Endothelial cell of umbilical vein (primary cell): ENCODE data around the gene PRIM2. TPM values are rescaled to one million over a fixed set of nuclear protein-coding genes. Genes with fewer than 3 reads are reported as not detected.
"Not testable (repeated sequence)": the region's sequence is repeated elsewhere in the genome, so short reads cannot be mapped to it uniquely, and the experiment has no call there.

Experiments used
- BruUV-seq: library from RNA; stranded (reverse); fragments of 400-500 nt; replicated peaks from 2 replicates; lab custom pipeline; 2021; lab: Mats Ljungman, UMichigan
- CTCF ChIA-PET: fragments of 300-600, 350-600 bp; sonication (Branson Sonifier 250); formaldehyde crosslinking; loops from one replicate; lab custom pipeline; 2021; ENCODE audit warnings: antibody characterized with exemption, inconsistent platforms; lab: Charles Lee
- POLR2A ChIA-PET: fragments of 300-600, 350-600 bp; sonication (Branson Sonifier 250); formaldehyde crosslinking; loops from one replicate; lab custom pipeline; 2021; ENCODE audit warnings: antibody characterized with exemption, inconsistent platforms; lab: Charles Lee
- DNase-seq: peaks from one replicate; pipeline ENCODE4 v3.0.0-alpha.2; 2011; ENCODE audit warnings: low read depth, low spot score
- FAIRE-seq: peaks from 2 replicates; lab custom pipeline; 2011; peaks lifted over from hg19 to GRCh38; lab: Jason Lieb, UNC
- H2AFZ ChIP-seq: 2 replicates; pipeline ENCODE4 v1.6.0; 2012; ENCODE audit warnings: low read depth, low read length, control low read depth, inconsistent platforms
- H3K27ac ChIP-seq: 2 replicates; pipeline ENCODE4 v1.5.1; 2011; ENCODE audit warnings: low read depth, mild to moderate bottlenecking, control low read depth, low read length, moderate library complexity; ENCODE audit not compliant: insufficient read depth
- H3K27me3 ChIP-seq, 2 experiments: 2 replicates each; pipeline versions ENCODE4 v1.6.0 to v1.6.1; 2011; ENCODE audit warnings: low read length in 2 of 2, mixed read lengths in 1 of 2; ENCODE audit not compliant: control insufficient read depth in 2 of 2, insufficient read depth in 2 of 2
- H3K36me3 ChIP-seq, 2 experiments: 2 replicates in 1 of 2; 3 replicates in 1 of 2; pipeline ENCODE4 v1.5.1; 2011; ENCODE audit warnings: low read length in 2 of 2, mild to moderate bottlenecking in 1 of 2, moderate library complexity in 1 of 2; ENCODE audit not compliant: control insufficient read depth in 2 of 2, insufficient read depth in 2 of 2; ENCODE audit errors: extremely low read depth in 1 of 2
- H3K4me1 ChIP-seq: 3 replicates; pipeline ENCODE4 v1.5.1; 2011; ENCODE audit warnings: mild to moderate bottlenecking, low read length; ENCODE audit not compliant: control insufficient read depth, insufficient read depth; ENCODE audit errors: extremely low read depth
- H3K4me2 ChIP-seq: 2 replicates; pipeline ENCODE4 v1.6.1; 2011; ENCODE audit warnings: low read length, control low read depth, mixed read lengths; ENCODE audit not compliant: insufficient read depth
- H3K4me3 ChIP-seq, 3 experiments: fragments of 200-600 bp in 1 of 3; sonication (generic), shearing (Covaris generic) in 1 of 3; replicated peaks in 1 of 3; 2 replicates each; pipeline ENCODE4 v1.5.1; 2011 to 2016; ENCODE audit warnings: control low read depth in 3 of 3, low read length in 3 of 3, mild to moderate bottlenecking in 2 of 3, inconsistent platforms in 1 of 3, low read depth in 1 of 3, moderate library complexity in 1 of 3; ENCODE audit not compliant: insufficient read depth in 1 of 3
- H3K79me2 ChIP-seq: 2 replicates; pipeline ENCODE4 v1.6.0; 2012; ENCODE audit warnings: low read length, inconsistent platforms; ENCODE audit not compliant: control insufficient read depth, insufficient read depth
- H3K9ac ChIP-seq: replicated peaks from 2 replicates; pipeline ENCODE3; 2011; ENCODE audit warnings: low read length, control low read depth; ENCODE audit not compliant: insufficient read depth; ENCODE audit errors: extremely low read depth
- H3K9me1 ChIP-seq: replicated peaks from 3 replicates; pipeline ENCODE4 v1.6.0; 2011; ENCODE audit warnings: mild to moderate bottlenecking, low read length; ENCODE audit not compliant: control insufficient read depth, insufficient read depth; ENCODE audit errors: extremely low read depth
- H3K9me3 ChIP-seq: replicated peaks from 2 replicates; pipeline ENCODE4 v1.5.1; 2012; ENCODE audit warnings: low read length, inconsistent platforms; ENCODE audit not compliant: control insufficient read depth, insufficient read depth
- H4K20me1 ChIP-seq: replicated peaks from 2 replicates; pipeline ENCODE3; 2011; ENCODE audit warnings: mild to moderate bottlenecking, low read length; ENCODE audit not compliant: control insufficient read depth, insufficient read depth; ENCODE audit errors: extremely low read depth
- dilution Hi-C: fragments of 300-500 bp; cut with MboI; formaldehyde crosslinking; loops from one replicate; pipeline ENCODE4 v1.15.0; 2019; ENCODE audit warnings: low sequenced_read_pairs; ENCODE audit not compliant: extremely low pct_ligation_motif_present
- intact Hi-C: fragments of 100-400 bp; cut with micrococcal nuclease; formaldehyde crosslinking; loops from one replicate; pipeline ENCODE4 v1.10.0; 2022
- polyA plus RNA-seq, 4 experiments: library from polyadenylated mRNA; depleted of rRNA in 3 of 4; stranded (reverse) in 3 of 4; unstranded in 1 of 4; fragments of >200 nt; gene quantifications; 2 replicates each; pipeline versions ENCODE4 v1.2.1 to v1.2.3, GENCODE V29; 2011 to 2012; ENCODE audit warnings: missing spikeins in 1 of 4
- total RNA-seq: library from RNA; stranded (reverse); gene quantifications from 2 replicates; pipeline ENCODE4 v1.2.3, GENCODE V29; 2021

The PRIM2 gene
- total and polyA plus RNA-seq, 2 donors (not counting 3 experiments of a cell fraction or from before 2014, with no cell fraction given) = 5.3 to 21.0 TPM

- H3K4me1 ChIP-seq, H3K9me1 ChIP-seq, H3K79me2 ChIP-seq, POLR2A ChIA-PET, H3K4me2 ChIP-seq, intact Hi-C loops, H3K4me3 ChIP-seq, dilution Hi-C loops, H3K27ac ChIP-seq, H3K9me3 ChIP-seq, BruUV-seq, CTCF ChIA-PET, FAIRE-seq, DNase-seq, H3K36me3 ChIP-seq, H3K9ac ChIP-seq, H4K20me1 ChIP-seq, H2AFZ ChIP-seq, H3K27me3 ChIP-seq: not testable (repeated sequence)
These were observed 54.3 kb downstream of the PRIM2 start for GRCh38 chr6:57371779-57372178.

- H4K20me1 ChIP-seq, H3K4me2 ChIP-seq, dilution Hi-C loops, CTCF ChIA-PET, H3K79me2 ChIP-seq, H3K9me3 ChIP-seq, H3K27me3 ChIP-seq, H3K27ac ChIP-seq, H3K4me1 ChIP-seq, H3K36me3 ChIP-seq, H3K9ac ChIP-seq, H3K4me3 ChIP-seq, POLR2A ChIA-PET, BruUV-seq, H3K9me1 ChIP-seq, DNase-seq, intact Hi-C loops, FAIRE-seq, H2AFZ ChIP-seq: not testable (repeated sequence)
These were observed 57.3 kb downstream of the PRIM2 start for GRCh38 chr6:57374764-57375163.

- H3K9me1 ChIP-seq, H2AFZ ChIP-seq, H4K20me1 ChIP-seq, H3K9me3 ChIP-seq, FAIRE-seq, DNase-seq, H3K79me2 ChIP-seq, POLR2A ChIA-PET, dilution Hi-C loops, intact Hi-C loops, H3K9ac ChIP-seq, BruUV-seq, CTCF ChIA-PET, H3K4me3 ChIP-seq, H3K36me3 ChIP-seq, H3K27ac ChIP-seq, H3K4me2 ChIP-seq, H3K27me3 ChIP-seq, H3K4me1 ChIP-seq: not testable (repeated sequence)
These were observed 58.7 kb downstream of the PRIM2 start for GRCh38 chr6:57376083-57376482.

- BruUV-seq, H3K9ac ChIP-seq, H2AFZ ChIP-seq, H3K36me3 ChIP-seq, H3K4me2 ChIP-seq, CTCF ChIA-PET, DNase-seq, dilution Hi-C loops, FAIRE-seq, intact Hi-C loops, H3K27me3 ChIP-seq, H3K9me1 ChIP-seq, H3K9me3 ChIP-seq, H3K4me1 ChIP-seq, H3K79me2 ChIP-seq, H4K20me1 ChIP-seq, H3K27ac ChIP-seq, H3K4me3 ChIP-seq, POLR2A ChIA-PET: not testable (repeated sequence)
These were observed 71.7 kb downstream of the PRIM2 start for GRCh38 chr6:57389038-57389592.
